HG03378 (cell line): ENCODE results near the gene METTL26.
A peak's percentile ranks its signal among the peaks of the same experiment; 100 is the strongest.

Experiments used
- ATAC-seq: cut with Tn5 transposase; IDR thresholded peaks from one replicate; pipeline ENCODE4 v1.9.1; 2021; ENCODE audit warnings: mild to moderate bottlenecking, moderate library complexity; ENCODE audit not compliant: unreplicated experiment

METTL26 gene

GRCh38 chr16:636206-637080, at the start of gene METTL26:
TSS of gene METTL26 (minus strand) at chr16:636305. CDS start at chr16:636290, 15 bp downstream.
- ATAC-seq, result peak; percentile 51

DNA sequence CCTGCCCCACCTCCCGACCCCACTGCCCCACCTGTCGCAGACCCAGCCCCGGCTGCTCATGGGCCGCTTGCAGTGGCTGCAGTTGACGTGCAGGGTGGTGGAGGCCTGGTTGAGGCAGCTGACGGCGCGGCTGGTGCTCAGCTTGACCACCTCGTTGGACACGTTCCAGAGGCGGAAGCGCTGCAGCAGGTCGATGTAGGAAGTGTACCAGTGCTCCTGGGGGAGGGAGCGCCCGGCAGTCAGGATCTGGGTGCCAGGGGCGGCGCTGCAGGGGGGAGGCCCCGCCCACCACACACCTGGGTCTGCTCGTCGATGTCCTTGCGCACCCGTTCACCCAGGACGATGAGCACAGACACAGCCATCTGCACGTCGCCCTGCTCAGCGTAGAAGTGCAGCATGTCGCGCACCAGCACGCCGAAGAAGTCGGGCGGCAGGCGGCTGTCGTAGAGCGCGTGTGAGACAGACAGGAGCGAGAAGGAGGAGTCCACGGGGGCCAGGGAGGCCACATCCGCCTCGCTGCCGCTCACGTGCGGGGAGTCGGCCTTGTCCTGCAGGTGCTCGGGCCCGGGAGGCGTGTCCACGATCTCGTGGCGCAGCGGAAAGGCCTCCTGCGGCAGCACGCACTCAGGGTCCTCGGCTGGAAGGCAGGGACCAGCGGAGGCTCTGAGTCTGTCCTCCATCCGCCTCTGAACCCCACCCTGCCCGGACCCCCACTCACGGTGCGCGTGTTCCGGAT, 49.0 kb upstream of the METTL26 start:
- no peak for ATAC-seq

DNA sequence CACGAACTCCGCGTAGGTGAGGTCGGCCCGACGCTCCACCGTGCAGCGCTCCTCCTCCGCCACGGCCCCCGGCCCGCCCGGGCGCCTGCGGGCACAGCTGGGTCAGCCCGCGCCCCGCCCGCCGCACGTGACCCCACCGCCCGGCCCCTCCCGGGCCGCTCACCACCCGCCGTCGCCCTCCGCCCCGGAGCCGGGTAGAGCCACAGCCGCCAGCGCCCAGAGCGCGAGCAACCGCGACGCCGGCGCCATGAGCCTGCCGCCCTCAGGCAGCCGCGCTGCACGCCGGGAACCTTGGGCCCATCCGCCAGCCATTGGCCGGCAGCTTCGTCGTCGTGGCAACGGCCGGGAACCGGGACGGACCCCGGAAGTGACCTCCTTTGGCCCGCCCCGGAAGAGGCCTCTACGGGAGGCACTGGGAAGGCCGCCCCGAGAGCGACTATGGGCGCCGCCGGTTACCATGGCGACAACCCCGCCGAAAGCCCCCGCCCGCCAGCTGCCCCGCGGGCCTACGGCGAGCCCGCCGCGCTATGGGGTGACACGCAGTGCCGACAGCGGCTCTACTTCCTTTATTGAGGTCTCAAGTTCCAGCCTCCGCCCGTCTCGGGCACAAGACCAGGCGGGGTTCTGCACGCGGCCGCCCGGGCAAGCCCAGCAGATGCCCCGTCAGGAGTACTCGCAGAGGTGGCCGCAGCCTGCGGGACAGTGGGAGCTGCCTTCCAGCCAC, 48.1 kb upstream of the METTL26 start, which contains the start of gene JMJD8:
TSS of gene JMJD8 (minus strand) at position 264 of the 724 bp plus-strand sequence. CDS start at position 249, 15 bp downstream.
- ATAC-seq, result peak; percentile 66

DNA sequence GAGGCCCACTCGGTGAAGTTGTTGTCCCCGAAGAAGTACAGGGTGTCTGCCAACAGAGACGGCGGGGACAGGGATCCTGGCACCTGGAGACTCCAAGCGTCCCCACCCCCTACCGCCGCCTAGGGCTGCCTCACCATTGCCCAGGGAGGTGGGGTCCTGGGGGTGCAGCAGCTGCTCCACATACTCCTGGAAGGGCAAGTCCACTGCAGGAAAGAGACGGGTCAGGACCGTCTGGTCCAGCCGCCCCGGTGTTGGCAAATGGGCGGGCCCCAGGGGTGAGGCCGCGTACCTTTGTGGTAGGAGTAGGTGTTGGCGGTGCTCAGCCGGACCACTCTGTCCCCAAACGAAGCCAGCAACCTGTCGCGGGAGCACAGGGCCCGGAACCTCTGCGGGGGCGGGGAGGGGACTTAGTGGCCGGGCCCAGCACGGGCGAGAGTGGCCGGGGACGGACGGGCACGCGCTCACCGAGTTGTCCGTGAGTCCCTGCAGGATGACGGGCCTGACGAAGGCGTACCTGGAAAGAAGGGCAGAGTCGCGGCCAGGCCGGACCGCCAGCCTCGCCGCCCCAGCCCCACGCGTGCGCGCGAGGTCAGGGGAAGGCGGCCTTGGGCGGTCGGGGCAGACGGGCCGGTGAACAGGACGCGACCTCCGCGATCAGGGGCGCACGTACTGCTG, 47.4 kb upstream of the METTL26 start:
- ATAC-seq, result no peak

- no peak for ATAC-seq
Observed at GRCh38 chr16:682493-683395, 46.6 kb upstream of the METTL26 start.

DNA sequence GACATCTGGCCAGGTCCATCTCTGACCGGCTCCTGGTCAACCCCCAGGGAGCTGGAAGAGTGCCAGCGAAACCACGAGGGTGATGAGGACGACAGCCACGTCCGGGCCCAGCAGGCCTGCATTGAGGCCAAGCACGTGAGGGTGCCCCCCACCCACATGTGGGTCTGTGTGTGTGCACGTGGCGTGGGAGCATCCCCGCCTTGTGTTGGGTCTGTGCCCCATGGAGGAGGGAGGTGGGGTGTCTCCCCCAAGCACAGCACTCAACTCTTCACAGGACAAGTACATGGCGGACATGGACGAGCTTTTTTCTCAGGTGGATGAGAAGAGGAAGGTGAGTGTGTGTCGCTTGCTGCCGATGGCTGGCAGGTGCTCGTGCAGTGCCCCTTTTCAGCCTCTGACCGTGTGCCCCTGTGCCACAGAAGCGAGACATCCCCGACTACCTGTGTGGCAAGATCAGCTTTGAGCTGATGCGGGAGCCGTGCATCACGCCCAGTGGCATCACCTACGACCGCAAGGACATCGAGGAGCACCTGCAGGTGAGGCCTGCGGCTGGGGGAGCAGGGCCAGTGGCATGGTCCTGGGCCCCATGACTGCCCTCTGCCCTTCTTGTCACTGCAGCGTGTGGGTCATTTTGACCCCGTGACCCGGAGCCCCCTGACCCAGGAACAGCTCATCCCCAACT, 45.8 kb upstream of the METTL26 start:
- ATAC-seq, result no peak

- ATAC-seq, result no peak
Observed at GRCh38 chr16:680967-681745, 45.1 kb upstream of the METTL26 start.

- ATAC-seq, result no peak
Observed at GRCh38 chr16:680625-680945, 44.5 kb upstream of the METTL26 start.

GRCh38 chr16:679814-680624, 43.9 kb upstream of the METTL26 start, which contains the start of gene STUB1:
TSS of gene STUB1 (plus strand) at chr16:680410. CDS start at chr16:680526, 116 bp downstream.
- ATAC-seq, result no peak

DNA sequence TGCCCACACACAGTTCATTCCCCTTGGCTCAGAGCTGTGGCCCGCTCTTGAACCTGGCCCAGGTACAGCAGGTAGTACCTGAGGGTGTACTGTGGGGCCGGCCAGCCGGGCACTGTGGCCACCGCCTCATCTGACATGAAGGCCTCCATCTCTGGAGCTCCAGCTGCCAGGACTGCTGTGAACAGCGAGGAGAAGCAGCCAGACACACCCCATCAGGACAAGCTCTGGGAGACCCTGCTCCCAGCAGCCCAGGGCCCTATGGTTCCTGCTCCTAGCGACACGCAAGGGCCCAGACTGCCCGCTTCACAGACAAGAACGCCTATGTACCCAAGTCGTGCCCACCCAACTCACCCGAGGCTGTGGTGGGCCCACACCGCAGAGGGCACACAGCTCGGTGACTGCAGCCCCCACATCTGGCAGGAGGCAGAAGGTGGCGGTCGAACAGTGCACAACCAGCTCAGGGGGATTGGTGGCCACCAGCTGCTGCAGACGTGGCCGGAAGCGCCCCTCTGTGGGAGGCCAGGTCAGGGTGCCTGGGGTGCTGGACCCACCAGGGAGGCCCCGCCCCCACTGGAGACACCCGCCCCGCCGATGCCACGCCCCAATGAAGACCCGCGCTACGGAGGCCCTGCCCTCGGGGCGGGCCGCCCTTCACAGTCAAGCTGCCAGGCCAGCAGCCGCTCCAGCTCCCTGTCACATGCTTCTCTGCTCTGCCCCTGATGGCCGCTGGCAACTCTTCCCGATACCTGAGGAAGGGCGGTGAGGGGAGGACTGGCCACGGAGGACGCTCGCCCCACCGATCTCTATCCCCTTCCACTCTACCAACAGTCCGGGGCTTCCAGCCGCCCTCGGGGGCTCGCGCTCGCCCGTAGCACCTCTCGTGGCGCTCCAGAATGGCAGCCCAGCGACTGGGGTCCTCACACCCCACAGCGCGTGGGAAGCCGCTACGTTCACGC, 43.0 kb upstream of the METTL26 start:
- no peak for ATAC-seq

GRCh38 chr16:678209-678857, 42.2 kb upstream of the METTL26 start:
- ATAC-seq, result no peak

DNA sequence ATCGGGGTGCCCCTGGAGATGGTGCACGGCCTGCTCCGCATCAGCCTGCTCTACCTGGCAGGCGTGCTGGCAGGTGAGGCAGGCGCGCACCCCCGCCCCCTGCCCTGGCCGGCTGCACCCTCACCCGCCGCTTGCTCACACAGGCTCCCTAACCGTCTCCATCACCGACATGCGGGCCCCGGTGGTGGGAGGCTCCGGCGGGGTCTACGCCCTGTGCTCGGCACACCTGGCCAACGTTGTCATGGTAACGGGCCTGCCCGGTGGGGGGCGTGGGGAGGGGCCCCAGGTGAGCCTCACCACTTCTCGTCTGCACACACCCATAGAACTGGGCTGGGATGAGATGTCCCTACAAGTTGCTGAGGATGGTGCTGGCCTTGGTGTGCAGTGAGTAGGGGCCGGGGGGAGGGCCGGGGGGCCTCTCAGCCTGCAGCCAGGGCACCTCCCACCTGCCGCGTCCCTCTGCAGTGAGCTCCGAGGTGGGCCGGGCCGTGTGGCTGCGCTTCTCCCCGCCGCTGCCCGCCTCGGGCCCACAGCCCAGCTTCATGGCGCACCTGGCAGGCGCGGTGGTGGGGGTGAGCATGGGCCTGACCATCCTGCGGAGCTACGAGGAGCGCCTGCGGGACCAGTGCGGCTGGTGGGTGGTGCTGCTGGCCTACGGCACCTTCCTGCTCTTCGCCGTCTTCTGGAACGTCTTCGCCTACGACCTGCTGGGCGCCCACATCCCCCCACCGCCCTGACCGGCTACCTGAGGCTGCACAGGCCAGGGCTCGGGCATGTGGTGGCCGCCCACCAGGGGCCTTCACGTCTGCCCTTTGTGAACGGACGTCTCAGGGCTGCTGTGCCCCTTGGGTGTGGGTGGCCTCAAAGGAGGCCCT, 41.4 kb upstream of the METTL26 start:
- no peak for ATAC-seq

DNA sequence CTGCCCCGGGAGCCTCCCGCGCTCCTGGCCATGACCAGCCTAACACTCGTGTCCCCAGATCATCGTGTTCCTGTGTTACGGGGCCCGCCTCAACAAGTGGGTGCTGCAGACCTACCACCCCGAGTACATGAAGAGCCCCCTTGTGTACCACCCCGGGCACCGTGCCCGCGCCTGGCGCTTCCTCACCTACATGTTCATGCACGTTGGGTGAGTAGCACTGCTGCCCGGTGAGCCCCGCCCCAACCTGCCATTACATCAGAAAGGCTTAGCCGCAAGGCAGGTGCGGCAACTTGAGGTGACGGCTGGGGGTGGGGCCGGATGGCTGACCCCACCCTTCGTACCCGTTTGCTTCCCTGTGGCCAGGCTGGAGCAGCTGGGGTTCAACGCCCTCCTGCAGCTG, 40.8 kb upstream of the METTL26 start:
- ATAC-seq, result no peak

DNA sequence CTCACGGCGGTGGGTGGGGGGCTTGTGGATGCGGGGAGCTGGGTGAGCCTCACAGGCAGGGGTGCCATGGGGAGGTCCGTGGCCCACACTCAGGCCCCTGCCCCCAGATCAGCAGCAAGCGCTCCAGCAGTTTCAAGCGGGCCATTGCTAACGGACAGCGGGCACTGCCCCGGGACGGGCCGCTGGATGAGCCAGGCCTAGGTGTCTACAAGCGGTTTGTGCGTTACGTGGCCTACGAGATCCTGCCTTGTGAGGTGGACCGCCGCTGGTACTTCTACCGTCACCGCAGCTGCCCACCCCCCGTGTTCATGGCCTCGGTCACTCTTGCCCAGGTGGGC, 40.4 kb upstream of the METTL26 start:
- no peak for ATAC-seq
